Sigmoid colon (tissue), 4 donors: ENCODE measurements around the gene MLXIP.

Experiments
- CTCF ChIP-seq, 4 experiments: fragments of 450-650 bp in 3 of 4; fragments of 200-600 bp in 1 of 4; IDR thresholded peaks; one replicate each; pipeline ENCODE4 v1.5.1; 2016 to 2019; ENCODE audit warnings: antibody characterized with exemption in 4 of 4, mild to moderate bottlenecking in 3 of 4, moderate library complexity in 2 of 4
- EP300 ChIP-seq, 4 donors: sonication (generic); formaldehyde crosslinking; IDR thresholded peaks; one replicate each; pipeline ENCODE4 v1.6.1; 2017; ENCODE audit warnings: antibody characterized with exemption in 4 of 4
- POLR2A ChIP-seq, 2 donors: fragments of 450-650 bp; IDR thresholded peaks; one replicate each; pipeline ENCODE4 v1.6.1; 2016; ENCODE audit warnings: antibody characterized with exemption in 2 of 2, mild to moderate bottlenecking in 2 of 2, moderate library complexity in 2 of 2
- POLR2AphosphoS5 ChIP-seq, 4 donors: sonication (generic); formaldehyde crosslinking; IDR thresholded peaks; one replicate each; pipeline ENCODE4 v1.6.1; 2017; ENCODE audit warnings: antibody characterized with exemption in 4 of 4

DNA sequence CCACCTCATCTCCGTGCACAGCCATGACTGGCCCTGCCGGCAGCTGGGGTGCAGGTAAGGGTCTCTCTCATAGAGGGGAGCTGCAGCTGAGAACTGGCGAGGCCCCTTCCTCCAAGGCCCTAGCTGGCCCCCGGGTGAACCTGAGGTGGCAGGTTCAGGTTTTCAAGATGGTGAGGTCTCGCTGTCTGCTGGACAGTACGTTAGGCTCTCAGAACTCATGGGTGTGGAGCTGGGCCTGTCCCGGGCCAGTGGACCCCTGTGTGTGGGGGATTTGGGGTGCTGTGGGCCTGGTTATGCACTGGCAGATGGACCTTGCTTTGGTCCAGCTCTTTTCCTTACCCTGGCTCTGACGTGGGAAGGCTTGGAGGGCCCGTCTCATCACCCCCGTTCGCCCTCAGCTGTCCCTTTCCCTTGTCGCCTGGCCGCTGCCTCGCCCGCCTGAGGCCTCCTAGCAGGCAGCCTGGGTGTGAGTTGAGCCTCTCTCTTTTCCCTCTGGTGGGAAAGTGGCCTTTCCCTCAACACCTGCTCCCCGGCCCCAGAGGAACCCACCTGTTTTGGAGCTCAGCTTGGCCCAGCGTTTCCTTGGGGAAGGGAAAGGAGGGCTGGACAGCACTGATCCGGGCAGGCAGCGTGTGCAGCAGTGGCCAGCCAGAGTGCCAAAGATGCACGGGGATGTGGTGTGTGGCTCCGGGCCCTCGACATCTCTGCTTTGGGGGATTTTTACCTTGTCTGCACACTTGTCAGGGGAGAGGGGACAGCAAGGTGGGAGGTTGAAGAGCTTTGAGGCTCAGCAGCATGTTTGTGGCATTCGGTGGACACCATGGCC is 67.2 kb downstream of the MLXIP start:
- TF ChIP-seq POLR2A (IDR thresholded peaks at IDR 0.05) (no peak), CTCF (IDR thresholded peaks at IDR 0.05) (no peak), EP300 (IDR thresholded peaks at IDR 0.05) (no peak), POLR2AphosphoS5 (IDR thresholded peaks at IDR 0.05) (no peak)
